Parathyroid adenoma (tissue), 2 donors: ENCODE results near the gene ANKFY1.

Source experiments
- H2AFZ ChIP-seq: fragments of 300-600 bp; sonication (generic); one replicate; pipeline ENCODE4 v1.7.0; 2017; ENCODE audit warnings: antibody characterized with exemption, mild to moderate bottlenecking
- H3K27ac ChIP-seq: fragments of 300-600 bp; sonication (generic); one replicate; pipeline ENCODE4 v1.7.0; 2017
- H3K27me3 ChIP-seq: fragments of 300-600 bp; sonication (generic); one replicate; pipeline ENCODE4 v1.7.0; 2017; ENCODE audit warnings: low read length; ENCODE audit not compliant: control insufficient read depth, insufficient read depth
- H3K36me3 ChIP-seq: fragments of 300-600 bp; sonication (generic); one replicate; pipeline ENCODE4 v1.7.0; 2017; ENCODE audit warnings: low read length; ENCODE audit not compliant: control insufficient read depth, insufficient read depth
- H3K4me1 ChIP-seq: fragments of 300-600 bp; sonication (generic); one replicate; pipeline ENCODE4 v1.7.0; 2017; ENCODE audit warnings: control low read depth
- H3K4me2 ChIP-seq: fragments of 300-600 bp; sonication (generic); one replicate; pipeline ENCODE4 v1.7.0; 2017; ENCODE audit warnings: low read length
- H3K4me3 ChIP-seq: fragments of 300-600 bp; sonication (generic); one replicate; pipeline ENCODE4 v1.7.0; 2017; ENCODE audit warnings: low read depth, low read length
- H3K79me2 ChIP-seq: fragments of 300-600 bp; sonication (generic); one replicate; pipeline ENCODE4 v1.7.0; 2017; ENCODE audit warnings: control low read depth
- H3K9ac ChIP-seq: fragments of 300-600 bp; sonication (generic); one replicate; pipeline ENCODE4 v1.7.0; 2017; ENCODE audit warnings: mild to moderate bottlenecking
- H3K9me3 ChIP-seq: fragments of 300-600 bp; sonication (generic); one replicate; pipeline ENCODE4 v1.7.0; 2017; ENCODE audit warnings: low read length; ENCODE audit not compliant: control insufficient read depth
- CTCF ChIP-seq: fragments of 300-600 bp; sonication (generic); IDR thresholded peaks from one replicate; pipeline ENCODE4 v1.7.0; 2017; ENCODE audit warnings: antibody characterized with exemption, mild to moderate bottlenecking
- donor health status: primary hyperparathyroidism.

Gene ANKFY1

GRCh38 chr17:4186357-4186881 is 77.4 kb downstream of the ANKFY1 start:
- no peak overlapping the region for H3K4me2 ChIP-seq
- no peak overlapping the region for H2AFZ ChIP-seq
- no peak for TF ChIP-seq CTCF
- H3K36me3 ChIP-seq = no peaks in the 10 kb centered on the region
- peaks cover 6% of the 10 kb centered on the region for H3K79me2 ChIP-seq
- H3K9ac ChIP-seq = no peak overlapping the region
- no peaks in the 10 kb centered on the region for H3K27me3 ChIP-seq
- no peak overlapping the region for H3K4me3 ChIP-seq
- no peaks in the 10 kb centered on the region for H3K4me1 ChIP-seq
- H3K27ac ChIP-seq = no peak overlapping the region
- H3K9me3 ChIP-seq = no peaks in the 10 kb centered on the region

GRCh38 chr17:4185656-4186055 is 78.1 kb downstream of the ANKFY1 start:
- H3K9ac ChIP-seq = no peak overlapping the region
- H3K4me2 ChIP-seq = no peak overlapping the region
- H2AFZ ChIP-seq = no peak overlapping the region
- H3K9me3 ChIP-seq = no peaks in the 10 kb centered on the region
- no peak overlapping the region for H3K4me3 ChIP-seq
- no peaks in the 10 kb centered on the region for H3K27me3 ChIP-seq
- no peaks in the 10 kb centered on the region for H3K4me1 ChIP-seq
- H3K79me2 ChIP-seq = peaks cover 6% of the 10 kb centered on the region
- no peak for TF ChIP-seq CTCF
- H3K27ac ChIP-seq = no peak overlapping the region
- no peaks in the 10 kb centered on the region for H3K36me3 ChIP-seq

- Histone ChIP-seq H3K9ac (no peak overlapping the region), H3K4me2 (no peak overlapping the region), H3K27ac (no peak overlapping the region), H3K4me1 (no peaks in the 10 kb centered on the region), H2AFZ (no peak overlapping the region), H3K27me3 (no peaks in the 10 kb centered on the region), H3K36me3 (no peaks in the 10 kb centered on the region), H3K79me2 (peaks cover 6% of the 10 kb centered on the region), H3K4me3 (no peak overlapping the region), H3K9me3 (no peaks in the 10 kb centered on the region)
- no peak for TF ChIP-seq CTCF
Measured at GRCh38 chr17:4184811-4185210, 79.0 kb downstream of the ANKFY1 start.

- H3K27ac ChIP-seq = no peak overlapping the region
- H3K9me3 ChIP-seq = no peaks in the 10 kb centered on the region
- H3K4me3 ChIP-seq = no peak overlapping the region
- H3K9ac ChIP-seq = no peak overlapping the region
- H3K4me2 ChIP-seq = no peak overlapping the region
- H2AFZ ChIP-seq = no peak overlapping the region
- H3K4me1 ChIP-seq = no peaks in the 10 kb centered on the region
- H3K27me3 ChIP-seq = no peaks in the 10 kb centered on the region
- TF ChIP-seq CTCF = no peak
- H3K79me2 ChIP-seq = peaks cover 6% of the 10 kb centered on the region
- no peaks in the 10 kb centered on the region for H3K36me3 ChIP-seq
Measured at GRCh38 chr17:4182043-4182442, 81.7 kb downstream of the ANKFY1 start.

- no peaks in the 10 kb centered on the region for H3K36me3 ChIP-seq
- TF ChIP-seq CTCF = no peak
- no peak overlapping the region for H2AFZ ChIP-seq
- H3K4me2 ChIP-seq = no peak overlapping the region
- no peaks in the 10 kb centered on the region for H3K4me1 ChIP-seq
- peaks cover 6% of the 10 kb centered on the region for H3K79me2 ChIP-seq
- H3K27me3 ChIP-seq = no peaks in the 10 kb centered on the region
- H3K9me3 ChIP-seq = no peaks in the 10 kb centered on the region
- no peak overlapping the region for H3K9ac ChIP-seq
- no peak overlapping the region for H3K27ac ChIP-seq
- no peak overlapping the region for H3K4me3 ChIP-seq
Measured at GRCh38 chr17:4180791-4181190, 83.0 kb downstream of the ANKFY1 start.
